Ovary (tissue), 3 donors: ENCODE measurements around the gene FMNL3.

ENCODE experiments used
- CTCF ChIP-seq, 3 donors: fragments of 450-650 bp in 2 of 3; fragments of 200-600 bp in 1 of 3; IDR thresholded peaks; one replicate each; pipeline versions ENCODE4 v1.5.1 to v1.8.0; 2016 to 2022; ENCODE audit warnings: antibody characterized with exemption in 3 of 3, mild to moderate bottlenecking in 1 of 3
- POLR2A ChIP-seq: fragments of 450-650 bp; IDR thresholded peaks from one replicate; pipeline ENCODE4 v1.6.1; 2017; ENCODE audit warnings: antibody characterized with exemption, mild to moderate bottlenecking, moderate library complexity
- donor health status: DM: no; HTN: no; CAD: no.

- TF ChIP-seq CTCF (IDR thresholded peaks at IDR 0.05): no peak
- TF ChIP-seq POLR2A: no peak
Observed at GRCh38 chr12:49662998-49663843, 44.0 kb downstream of the FMNL3 start.
